GM19395 (cell line): ENCODE results near the gene SRRT.
A peak's percentile ranks its signal among the peaks of the same experiment; 100 is the strongest.

Experiments used
- ATAC-seq: cut with Tn5 transposase; IDR thresholded peaks from one replicate; pipeline ENCODE4 v1.9.1; 2021; ENCODE audit warnings: mild to moderate bottlenecking, moderate library complexity; ENCODE audit not compliant: unreplicated experiment

Gene SRRT

GRCh38 chr7:100874577-100875355 is at the start of gene SRRT:
TSS of gene SRRT (plus strand) at chr7:100875103. CDS start at chr7:100875591, 488 bp downstream.
- ATAC-seq: peak; percentile 89

GRCh38 chr7:100825215-100825671 is 49.7 kb upstream of the SRRT start:
- ATAC-seq: no peak

GRCh38 chr7:100825751-100826513 is 49.0 kb upstream of the SRRT start:
- ATAC-seq: no peak

GRCh38 chr7:100826514-100827329 is 48.2 kb upstream of the SRRT start:
- ATAC-seq: no peak

GRCh38 chr7:100827330-100828226 is 47.3 kb upstream of the SRRT start, which contains the start of gene EPHB4:
TSS of gene EPHB4 (minus strand) at chr7:100827523. CDS start at chr7:100827030, 493 bp downstream.
- no peak for ATAC-seq

- ATAC-seq: no peak
Measured at GRCh38 chr7:100829150-100829716, 45.7 kb upstream of the SRRT start.

- ATAC-seq: no peak
Measured at GRCh38 chr7:100830396-100830795, 44.5 kb upstream of the SRRT start.

- ATAC-seq: no peak
Measured at GRCh38 chr7:100832281-100832633, 42.6 kb upstream of the SRRT start.

GRCh38 chr7:100835903-100836811 is 38.7 kb upstream of the SRRT start:
- ATAC-seq: no peak

- ATAC-seq: no peak
Measured at GRCh38 chr7:100836812-100837098, 38.1 kb upstream of the SRRT start.

- ATAC-seq: no peak
Measured at GRCh38 chr7:100837099-100837836, 37.6 kb upstream of the SRRT start.

- no peak for ATAC-seq
Measured at GRCh38 chr7:100839361-100839760, 35.5 kb upstream of the SRRT start.

GRCh38 chr7:100840470-100841100 is 34.3 kb upstream of the SRRT start:
- ATAC-seq: no peak

GRCh38 chr7:100847360-100847759 is 27.5 kb upstream of the SRRT start:
- ATAC-seq: no peak

- peak; percentile 92 for ATAC-seq
Measured at GRCh38 chr7:100852048-100852872, 22.6 kb upstream of the SRRT start, which contains the start of gene SLC12A9. TSS of gene SLC12A9 (plus strand) at chr7:100852713. CDS start at chr7:100854198, 1,485 bp downstream.

- ATAC-seq: no peak
Measured at GRCh38 chr7:100854146-100854895, 20.6 kb upstream of the SRRT start.
